ENCODE measurements around the gene KCNC1.

DNA sequence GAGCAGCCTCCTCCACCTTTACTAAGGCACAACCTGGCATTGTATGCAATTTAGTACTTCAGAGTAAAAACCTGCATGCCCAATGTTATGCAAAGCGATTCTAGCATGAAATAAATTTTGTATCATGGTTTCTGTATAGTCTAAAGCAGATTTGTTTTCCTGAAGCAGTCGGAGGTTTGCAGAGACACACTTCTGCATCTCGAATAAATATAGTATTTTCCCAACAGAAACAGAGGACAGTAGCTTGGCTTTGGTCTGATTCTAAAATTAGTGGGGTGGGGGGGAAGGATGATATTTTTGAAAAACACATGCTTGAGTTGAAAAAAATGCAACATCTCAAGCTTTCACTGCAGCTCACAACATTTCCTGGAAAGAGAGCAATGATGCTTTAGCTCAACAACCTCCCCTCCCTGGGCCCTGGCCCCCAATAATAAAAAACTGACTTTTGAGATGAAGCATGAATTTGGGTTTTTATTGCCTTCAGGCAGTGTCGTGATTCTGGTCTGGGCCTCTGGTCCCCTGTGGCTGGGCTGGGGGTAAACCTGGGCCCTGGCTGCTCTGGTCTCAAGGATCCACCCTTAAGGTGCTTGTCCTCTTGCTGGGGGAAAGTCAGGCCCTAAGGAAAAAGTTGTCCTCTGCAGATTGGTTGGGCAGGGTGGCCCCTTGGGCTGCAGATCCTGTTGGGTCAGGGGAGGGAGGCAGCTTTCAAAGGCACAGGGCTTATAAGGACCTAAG is 48.2 kb downstream of the KCNC1 start:
- TF ChIP-seq POLR2AphosphoS5 (IDR thresholded peaks at IDR 0.05; ENCODE audit: low read depth, low read length) (no peak), POLR2A (IDR thresholded peaks at IDR 0.05; ENCODE audit: low read depth, low read length) (no peak), PAX5 (IDR thresholded peaks at IDR 0.05; ENCODE audit: insufficient read depth, low read length, severe bottlenecking) (no peak), TAF1 (IDR thresholded peaks at IDR 0.05; ENCODE audit: low read depth, low read length) (no peak), SPI1 (IDR thresholded peaks at IDR 0.05; ENCODE audit: low read depth, low read length) (no peak)
